ENCODE measurements around the gene GABRD.

Gene GABRD

DNA sequence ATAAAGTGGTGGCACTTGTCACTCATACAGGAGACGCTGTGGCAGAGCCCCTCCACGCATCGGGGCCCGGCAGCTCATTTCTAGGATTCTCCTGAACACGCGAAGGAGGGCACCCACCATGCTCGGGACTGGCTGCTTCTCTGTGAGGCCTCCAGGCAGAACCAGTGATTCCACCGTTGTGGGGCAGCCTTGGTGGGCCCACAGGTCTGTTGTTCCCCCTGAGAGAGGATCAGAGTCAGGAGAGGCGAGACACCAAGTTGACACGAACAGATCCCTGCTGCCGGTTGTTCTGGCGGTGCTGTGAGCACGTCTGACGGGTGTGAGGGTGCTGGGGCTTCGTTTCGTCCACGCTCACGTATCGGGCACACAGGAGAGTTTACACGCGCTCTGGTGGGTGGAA, 57.7 kb downstream of the GABRD start:
- DNase-seq (ENCODE audit: low spot score) = no peak

GRCh38 chr1:2078170-2078569, 59.0 kb downstream of the GABRD start:
- no peak for DNase-seq (ENCODE audit: low spot score)

- no peak for DNase-seq (ENCODE audit: low spot score)
Observed at GRCh38 chr1:2079396-2080085, 60.4 kb downstream of the GABRD start.

DNA sequence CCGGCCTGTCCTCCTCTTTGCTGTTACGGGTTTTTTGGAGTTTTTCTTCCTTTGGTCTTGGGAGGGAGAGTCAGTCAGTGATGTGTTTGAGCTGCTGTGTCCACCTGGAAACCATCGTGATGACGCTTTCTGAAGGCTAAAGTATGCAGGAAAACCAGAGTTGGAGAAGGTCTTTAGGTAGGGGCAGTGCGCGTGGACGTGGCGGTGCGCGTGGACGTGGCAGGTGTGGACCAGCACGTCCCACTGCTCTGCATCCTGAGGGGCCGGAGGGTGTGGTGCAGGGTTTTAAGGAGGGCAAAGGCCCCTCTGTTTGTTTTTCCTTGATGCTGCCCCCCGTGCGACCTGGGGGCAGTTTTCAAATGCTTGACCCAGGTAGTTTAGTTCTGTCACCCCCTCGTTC, 61.0 kb downstream of the GABRD start:
- no peak for DNase-seq (ENCODE audit: low spot score)

Measured in CD4-positive, alpha-beta T cell treated with Interleukin-15 for 4 hours (primary cell).